Spleen (tissue), 11 donors: Measurements from ENCODE around the gene MECR. TPM values are rescaled to one million over a fixed set of nuclear protein-coding genes. Genes with fewer than 3 reads are reported as not detected.

ENCODE experiments used
- DNase-seq: peaks from one replicate; pipeline ENCODE4 v3.0.0-alpha.2; 2020
- H3K27ac ChIP-seq, 8 donors: fragments of 200-600 bp; sonication (generic) in 7 of 8; 1 replicate in 4 of 8; 2 replicates in 4 of 8; pipeline versions ENCODE4 v1.5.0 to v1.8.0; 2016 to 2021; ENCODE audit warnings: inconsistent platforms in 4 of 8, mild to moderate bottlenecking in 4 of 8, moderate library complexity in 1 of 8
- H3K27me3 ChIP-seq, 7 donors: fragments of 200-600 bp; sonication (generic) in 6 of 7; replicated peaks in 1 of 7; 1 replicate in 4 of 7; 2 replicates in 3 of 7; pipeline versions ENCODE4 v1.5.0 to v1.8.0; 2016 to 2021; ENCODE audit warnings: inconsistent platforms in 3 of 7, mild to moderate bottlenecking in 1 of 7
- H3K36me3 ChIP-seq, 6 donors: fragments of 200-600 bp; sonication (generic) in 5 of 6; 1 replicate in 4 of 6; 2 replicates in 2 of 6; pipeline versions ENCODE4 v1.5.0 to v1.8.0; 2016 to 2021; ENCODE audit warnings: inconsistent platforms in 2 of 6
- H3K4me1 ChIP-seq, 6 donors: fragments of 200-600 bp; sonication (generic) in 5 of 6; 1 replicate in 3 of 6; 2 replicates in 3 of 6; pipeline versions ENCODE4 v1.5.0 to v1.8.0; 2016 to 2021; ENCODE audit warnings: inconsistent platforms in 3 of 6
- H3K4me3 ChIP-seq, 8 donors: fragments of 200-600 bp; sonication (generic) in 7 of 8; 1 replicate in 4 of 8; 2 replicates in 4 of 8; pipeline versions ENCODE4 v1.5.0 to v1.8.0; 2016 to 2021; ENCODE audit warnings: inconsistent platforms in 4 of 8, mild to moderate bottlenecking in 4 of 8, moderate library complexity in 2 of 8
- H3K9me3 ChIP-seq, 8 donors: fragments of 200-600 bp; sonication (generic) in 7 of 8; 1 replicate in 4 of 8; 2 replicates in 4 of 8; pipeline versions ENCODE4 v1.5.0 to v1.8.0; 2016 to 2021; ENCODE audit warnings: inconsistent platforms in 4 of 8
- POLR2A ChIP-seq, 3 donors: fragments of 450-650 bp; IDR thresholded peaks; one replicate each; pipeline ENCODE4 v1.5.1; 2017; ENCODE audit warnings: antibody characterized with exemption in 3 of 3, mild to moderate bottlenecking in 1 of 3
- POLR2AphosphoS5 ChIP-seq, 3 donors: sonication (generic); formaldehyde crosslinking; IDR thresholded peaks; one replicate each; pipeline ENCODE4 v1.5.1; 2017; ENCODE audit warnings: antibody characterized with exemption in 3 of 3
- WGBS, 5 donors: extraction: QIAGEN DNeasy Blood & Tissue Kit in 3 of 5; methylation state at CpG; one replicate each; pipeline versions ENCODE4 v1.1.5 to v1.1.7; 2013 to 2018; 5-methylcytosine and 5-hydroxymethylcytosine counted together
- intact Hi-C: fragments of 100-400 bp; cut with DNase I; formaldehyde crosslinking; loops from one replicate; pipeline ENCODE4 v1.15.0; 2023; ENCODE audit warnings: low total_unique reads
- polyA plus RNA-seq, 3 donors: library from polyadenylated mRNA; stranded (reverse); fragments of 200-250 nt; gene quantifications; one replicate each; pipeline ENCODE4 v1.2.1, GENCODE V29; 2013
- total RNA-seq, 7 donors: library from RNA; depleted of rRNA in 3 of 7; stranded (reverse); fragments of >200 nt in 3 of 7; fragmentation: NEBNext Ultra II Directional in 4 of 7; extraction: Animal tissue kit (Norgen Biotek cat#: 25700) in 4 of 7; gene quantifications; one replicate each; pipeline versions ENCODE4 v1.1.0 to v1.2.1, GENCODE V29; 2016 to 2021
- TF ChIP-seq, protein P1 (sequence below), 11 experiments: fragments of 200-600 bp in 7 of 11; fragments of 450-650 bp in 4 of 11; sonication (generic) in 4 of 11; IDR thresholded peaks in 8 of 11; conservative IDR thresholded peaks in 3 of 11; 1 replicate in 7 of 11; 2 replicates in 4 of 11; pipeline versions ENCODE4 v1.4.0 to v1.8.0; 2016 to 2021; ENCODE audit warnings: antibody characterized with exemption in 11 of 11, inconsistent platforms in 4 of 11, mild to moderate bottlenecking in 1 of 11
- donor health status: healthy with polysubstance abuse.
- donor health status: DM: no; HTN: no; CAD: no; lungs with moderate emphysema.
- donor health status: DM: no; HTN: no; CAD: no.
- donor health status: Bipolar disorder and iron deficiency.
- donor health status: healthy.
- donor health status: DM: no; HTN: no; CAD: no.
- donor health status: DM: yes; HTN: yes; CAD: no.

The MECR gene
- total and polyA plus RNA-seq, 10 donors, result 6.4 to 25.4 (median 14.7) TPM

DNA sequence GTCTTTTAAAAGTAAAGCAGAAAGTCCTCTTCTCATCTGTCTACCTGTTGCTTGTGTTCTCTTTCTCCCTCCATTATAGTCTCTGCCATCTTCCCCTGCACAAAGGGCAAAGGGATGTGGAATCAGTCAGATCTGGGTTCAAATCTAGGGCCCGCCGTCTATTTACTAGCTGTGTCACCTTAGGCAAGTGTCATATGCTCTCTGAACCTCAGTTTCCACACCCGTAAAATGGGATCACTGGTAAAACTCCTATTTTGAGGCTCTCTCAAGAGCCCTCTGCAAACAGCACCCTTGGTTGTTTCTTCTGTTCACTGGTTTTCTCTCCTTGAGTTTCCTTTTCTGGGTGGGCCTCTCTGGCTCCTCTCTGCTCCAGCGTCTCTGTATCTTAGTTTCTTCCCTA, 3.0 kb upstream of the MECR start:
- intact Hi-C loops, result loop anchor here (10.0 kb wide), 1 partner anchor 1481 kb away; no protein-coding TSS in a partner anchor
- TF ChIP-seq POLR2A (IDR thresholded peaks at IDR 0.05) (no peak), POLR2AphosphoS5 (IDR thresholded peaks at IDR 0.05) (no peak)
- TF ChIP-seq, protein P1, sequence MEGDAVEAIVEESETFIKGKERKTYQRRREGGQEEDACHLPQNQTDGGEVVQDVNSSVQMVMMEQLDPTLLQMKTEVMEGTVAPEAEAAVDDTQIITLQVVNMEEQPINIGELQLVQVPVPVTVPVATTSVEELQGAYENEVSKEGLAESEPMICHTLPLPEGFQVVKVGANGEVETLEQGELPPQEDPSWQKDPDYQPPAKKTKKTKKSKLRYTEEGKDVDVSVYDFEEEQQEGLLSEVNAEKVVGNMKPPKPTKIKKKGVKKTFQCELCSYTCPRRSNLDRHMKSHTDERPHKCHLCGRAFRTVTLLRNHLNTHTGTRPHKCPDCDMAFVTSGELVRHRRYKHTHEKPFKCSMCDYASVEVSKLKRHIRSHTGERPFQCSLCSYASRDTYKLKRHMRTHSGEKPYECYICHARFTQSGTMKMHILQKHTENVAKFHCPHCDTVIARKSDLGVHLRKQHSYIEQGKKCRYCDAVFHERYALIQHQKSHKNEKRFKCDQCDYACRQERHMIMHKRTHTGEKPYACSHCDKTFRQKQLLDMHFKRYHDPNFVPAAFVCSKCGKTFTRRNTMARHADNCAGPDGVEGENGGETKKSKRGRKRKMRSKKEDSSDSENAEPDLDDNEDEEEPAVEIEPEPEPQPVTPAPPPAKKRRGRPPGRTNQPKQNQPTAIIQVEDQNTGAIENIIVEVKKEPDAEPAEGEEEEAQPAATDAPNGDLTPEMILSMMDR (IDR thresholded peaks at IDR 0.05 in 8 of 11, conservative IDR thresholded peaks at IDR 0.05 in 3 of 11), result no peak
- Histone ChIP-seq H3K36me3 (no peaks in the 10 kb centered on the region), H3K4me3 (no peak overlapping the region), H3K27ac (no peak overlapping the region), H3K27me3 (peaks cover 0 to 51% (median 21%) of the 10 kb centered on the region in 7 donors), H3K4me1 (peaks cover 27 to 51% (median 44%) of the 10 kb centered on the region in 6 donors), H3K9me3 (no peaks in the 10 kb centered on the region)
- 90 to 92% (median 91%) methylated on average over 4 of the region's 4 CpGs for WGBS, 5 donors
- no peak for DNase-seq

DNA sequence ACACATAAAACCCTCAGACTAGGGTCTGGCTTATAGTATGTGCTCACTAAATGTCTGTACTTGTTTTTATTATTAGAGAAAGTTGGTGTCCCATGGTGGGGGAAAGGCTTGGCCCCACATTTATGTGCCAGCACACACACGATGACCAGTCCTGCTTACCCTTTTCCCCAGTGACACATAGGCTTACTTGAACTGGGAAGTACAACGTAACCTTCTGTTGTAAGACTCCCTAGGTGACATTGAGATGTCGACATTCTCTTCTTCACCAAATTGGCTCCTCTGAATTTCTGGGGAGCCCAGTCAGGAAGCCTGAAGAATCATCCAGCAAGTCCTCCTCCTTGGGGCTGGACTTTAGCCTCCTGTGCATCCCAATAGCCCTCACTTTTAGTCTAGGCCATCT, 1.7 kb upstream of the MECR start:
- 45 to 93% (median 66%) methylated on average over 3 of the region's 3 CpGs for WGBS, 5 donors
- no peaks in the 10 kb centered on the region for H3K9me3 ChIP-seq
- peaks cover 0 to 39% (median 10%) of the 10 kb centered on the region in 7 donors for H3K27me3 ChIP-seq
- no peaks in the 10 kb centered on the region for H3K36me3 ChIP-seq
- DNase-seq, result no peak
- H3K27ac ChIP-seq, result no peak overlapping the region
- H3K4me3 ChIP-seq, result no peak overlapping the region
- H3K4me1 ChIP-seq, result peaks cover 20 to 51% (median 33%) of the 10 kb centered on the region in 6 donors
- intact Hi-C loops, result loop anchor here (10.0 kb wide), 1 partner anchor 1482 kb away; no protein-coding TSS in a partner anchor
- TF ChIP-seq POLR2A (IDR thresholded peaks at IDR 0.05) (no peak), POLR2AphosphoS5 (IDR thresholded peaks at IDR 0.05) (no peak)
- TF ChIP-seq, protein P1 (IDR thresholded peaks at IDR 0.05 in 8 of 11, conservative IDR thresholded peaks at IDR 0.05 in 3 of 11), result no peak

DNA sequence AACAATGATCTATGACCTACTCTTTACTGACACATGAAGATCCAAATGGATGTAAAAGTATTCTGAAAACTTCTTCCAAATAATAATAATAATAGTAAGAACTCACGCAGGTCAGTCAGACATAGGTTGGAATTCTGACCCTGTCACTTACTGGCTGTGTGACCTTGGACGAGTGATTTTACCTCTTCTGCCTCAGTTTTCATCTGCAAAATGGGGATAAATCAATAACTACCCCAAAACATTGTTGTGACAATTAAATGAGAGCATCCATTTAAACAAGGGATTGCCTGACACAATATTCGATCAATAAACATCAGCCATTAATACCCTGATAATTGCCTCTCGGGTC, 556 bp downstream of the MECR start:
- Histone ChIP-seq H3K4me1 (peaks cover 11 to 35% (median 19%) of the 10 kb centered on the region in 6 donors), H3K4me3 (peak overlapping the region; percentile 55 to 83 (median 79)), H3K27ac (peak overlapping the region in 5 of 8 donors; percentile 59 to 83 (median 79)), H3K9me3 (no peaks in the 10 kb centered on the region), H3K27me3 (peaks cover 0 to 17% (median 0%) of the 10 kb centered on the region in 7 donors), H3K36me3 (peaks cover 0 to 4% (median 0%) of the 10 kb centered on the region in 6 donors)
- no peak for DNase-seq
- intact Hi-C loops, result loop anchor here (10.0 kb wide), 1 partner anchor 1485 kb away; no protein-coding TSS in a partner anchor
- TF ChIP-seq, protein P1 (IDR thresholded peaks at IDR 0.05 in 8 of 11, conservative IDR thresholded peaks at IDR 0.05 in 3 of 11), result no peak
- no peak for TF ChIP-seq POLR2A (IDR thresholded peaks at IDR 0.05)
- WGBS, 5 donors, result 12 to 16% (median 14%) methylated on average over 4 of the region's 4 CpGs

DNA sequence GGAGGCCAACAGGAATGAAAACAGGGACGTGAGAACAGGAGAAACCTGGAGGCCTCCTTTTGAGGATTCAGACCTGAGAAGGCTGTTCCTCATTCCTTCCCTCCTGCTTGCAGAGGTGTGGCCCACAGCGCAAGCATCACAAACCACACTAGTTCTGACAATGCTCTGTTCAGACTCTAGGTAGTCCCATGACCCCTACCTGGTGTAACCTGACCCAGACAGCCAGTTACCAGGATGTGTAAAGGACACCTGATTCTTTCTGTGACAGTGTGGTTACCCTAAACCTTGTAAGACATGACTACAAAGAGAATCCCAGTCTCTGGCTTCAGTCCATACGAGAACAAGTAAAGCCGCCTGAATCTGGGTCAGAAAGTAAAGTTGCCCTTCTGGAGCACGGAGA, 3.2 kb downstream of the MECR start:
- 91 to 95% (median 95%) methylated on average over 5 of the region's 5 CpGs for WGBS, 5 donors
- no peak for DNase-seq
- no peaks in the 10 kb centered on the region for H3K27me3 ChIP-seq
- no peak overlapping the region for H3K27ac ChIP-seq
- TF ChIP-seq POLR2A (IDR thresholded peaks at IDR 0.05) (no peak), POLR2AphosphoS5 (IDR thresholded peaks at IDR 0.05) (no peak)
- H3K36me3 ChIP-seq, result peaks cover 0 to 26% (median 1%) of the 10 kb centered on the region in 6 donors
- H3K4me3 ChIP-seq, result no peak overlapping the region
- H3K4me1 ChIP-seq, result peaks cover 11 to 35% (median 19%) of the 10 kb centered on the region in 6 donors
- H3K9me3 ChIP-seq, result no peaks in the 10 kb centered on the region
- intact Hi-C loops, result no loop called here
